RWPE1 (cell line): ENCODE results near the gene ZBTB48.

Source experiments
- CTCF ChIA-PET: fragments of 350-600 bp; sonication (Branson Sonifier 250); formaldehyde crosslinking; extraction: SDS; loops from one replicate; lab custom pipeline; 2021; lab: Yijun Ruan, JAX
- POLR2A ChIA-PET: fragments of 400-600 bp; formaldehyde crosslinking; extraction: SDS; loops from one replicate; lab custom pipeline; 2020; ENCODE audit warnings: antibody characterized with exemption; ENCODE audit not compliant: low non-redundant PET; lab: Yijun Ruan, JAX
- DNase-seq: peaks from one replicate; pipeline ENCODE4 v3.0.0; 2012; ENCODE audit warnings: low spot score
- H3K27ac ChIP-seq: fragments of 450-650 bp; 2 replicates; pipeline ENCODE4 v1.5.1; 2017
- CTCF ChIP-seq: fragments of 450-650 bp; conservative IDR thresholded peaks from 2 replicates; pipeline ENCODE4 v1.5.1; 2017; ENCODE audit warnings: low read depth, mild to moderate bottlenecking

The ZBTB48 gene

DNA sequence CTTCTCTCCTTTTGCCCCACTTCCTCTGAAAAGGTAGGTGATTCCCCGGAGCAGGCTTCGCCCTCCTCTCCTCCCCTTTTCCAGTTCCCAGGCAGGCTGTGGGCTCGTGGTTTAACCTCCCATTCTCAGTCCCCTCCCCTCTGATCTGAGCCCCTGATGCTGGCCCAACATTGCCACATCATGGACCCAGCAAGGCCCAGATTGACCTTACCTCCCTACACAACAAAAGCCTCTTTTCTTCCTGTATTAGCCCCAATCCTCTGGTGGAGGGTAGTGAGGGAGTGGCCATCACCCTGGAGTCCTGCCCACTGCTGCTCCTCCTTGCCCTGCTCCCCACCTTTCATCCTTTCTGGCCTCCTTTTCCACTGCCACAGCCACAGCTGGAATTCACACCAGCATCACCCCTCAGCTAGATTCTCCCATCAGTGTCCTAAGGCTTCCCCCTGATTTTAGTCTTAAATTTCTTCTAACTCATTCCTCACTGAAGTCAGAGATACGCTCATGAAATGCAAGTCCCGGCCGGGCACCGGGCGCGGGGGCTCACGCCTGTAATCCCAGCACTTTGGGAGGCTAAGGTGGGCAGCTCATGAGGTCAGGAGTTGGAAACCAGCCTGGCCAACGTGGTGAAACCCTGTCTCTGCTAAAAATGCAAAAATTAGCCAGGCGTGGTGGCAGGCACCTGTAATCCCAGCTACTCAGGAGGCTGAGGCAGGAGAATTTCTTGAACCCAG lies 7.0 kb upstream of the ZBTB48 start:
- CTCF ChIA-PET = interaction anchor here (0.6 kb wide), 1 partner anchor 363 kb away, joined by 3 read pairs; no protein-coding TSS in a partner anchor
- POLR2A ChIA-PET = no interaction called here
- DNase-seq = no peak
- H3K27ac ChIP-seq = no peak overlapping the region
- TF ChIP-seq CTCF = no peak

DNA sequence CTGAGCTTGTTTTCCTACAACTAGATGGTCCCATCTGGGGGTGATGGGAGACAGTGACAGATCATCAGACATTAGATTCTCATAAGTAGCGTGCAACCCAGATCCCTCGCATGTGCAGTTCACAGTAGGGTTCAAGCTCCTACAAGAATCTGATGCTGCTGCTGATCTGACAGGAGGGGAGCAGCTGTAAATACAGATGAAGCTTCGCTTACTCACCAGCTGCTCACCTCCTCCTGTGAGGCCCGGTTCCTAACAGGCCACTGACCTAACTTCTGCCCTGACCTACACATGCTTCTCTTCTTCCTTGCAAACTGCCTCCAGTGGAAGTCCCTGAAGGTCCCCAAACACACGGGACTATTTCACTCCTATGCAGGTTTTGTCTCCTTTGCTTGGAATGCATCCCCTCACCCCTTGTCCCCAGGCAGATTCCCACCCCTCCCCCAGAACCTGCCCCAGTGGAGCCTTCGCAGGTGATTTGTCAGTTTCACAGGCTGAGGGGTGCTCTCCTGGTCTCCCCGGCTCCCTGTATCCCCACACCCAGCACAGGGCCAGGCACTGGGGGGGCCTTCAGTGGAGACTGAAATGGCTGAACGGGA lies 5.7 kb upstream of the ZBTB48 start:
- no peak overlapping the region for H3K27ac ChIP-seq
- CTCF ChIA-PET = interaction anchor here (0.6 kb wide), 1 partner anchor 127 kb away, joined by 3 read pairs; the partner anchor contains the start of gene DNAJC11
- POLR2A ChIA-PET = no interaction called here
- no peak for TF ChIP-seq CTCF
- DNase-seq = no peak

DNA sequence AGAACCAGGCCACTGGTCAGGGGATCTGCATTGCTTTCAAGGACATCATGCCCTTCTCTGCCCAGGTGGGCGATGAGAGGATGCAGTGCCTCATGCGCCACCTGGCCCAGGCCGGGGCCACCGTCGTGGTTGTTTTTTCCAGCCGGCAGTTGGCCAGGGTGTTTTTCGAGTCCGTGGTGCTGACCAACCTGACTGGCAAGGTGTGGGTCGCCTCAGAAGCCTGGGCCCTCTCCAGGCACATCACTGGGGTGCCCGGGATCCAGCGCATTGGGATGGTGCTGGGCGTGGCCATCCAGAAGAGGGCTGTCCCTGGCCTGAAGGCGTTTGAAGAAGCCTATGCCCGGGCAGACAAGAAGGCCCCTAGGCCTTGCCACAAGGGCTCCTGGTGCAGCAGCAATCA lies 5.0 kb upstream of the ZBTB48 start:
- CTCF ChIA-PET = no interaction called here
- H3K27ac ChIP-seq = no peak overlapping the region
- DNase-seq = no peak
- POLR2A ChIA-PET = no interaction called here
- TF ChIP-seq CTCF = no peak

DNA sequence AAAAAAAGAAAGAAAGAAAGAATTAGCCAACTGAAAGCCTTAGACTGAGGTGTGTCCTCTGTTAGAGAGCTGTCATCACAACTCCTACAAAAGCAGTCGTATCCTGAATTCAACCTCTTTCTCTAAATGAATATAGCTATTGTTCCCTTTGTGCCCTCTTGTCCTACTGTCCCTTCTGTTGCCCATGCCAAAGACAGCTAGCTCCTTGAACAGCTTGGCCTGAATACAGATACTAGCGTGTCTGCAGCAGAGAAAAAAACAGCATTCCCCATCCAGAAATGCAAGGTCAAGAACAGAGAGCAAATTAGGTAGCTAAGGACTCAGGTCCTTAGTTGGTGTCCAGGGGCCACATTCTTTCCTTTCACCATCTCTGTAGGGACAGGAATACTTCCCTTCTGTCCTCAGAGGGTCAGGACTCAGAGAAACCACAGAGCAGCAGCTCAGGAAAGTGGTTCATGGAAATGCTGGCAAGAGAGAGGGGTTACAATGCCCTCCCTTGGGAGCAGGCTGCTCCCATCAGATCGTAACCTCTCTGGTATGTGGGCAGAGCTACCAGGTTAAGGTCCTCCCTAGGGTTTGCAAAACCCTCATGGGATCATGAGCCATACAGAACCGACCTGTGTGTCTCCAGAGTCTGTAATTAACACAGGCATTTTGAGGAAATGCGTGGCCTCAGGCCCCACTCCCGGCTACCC lies 1.8 kb upstream of the ZBTB48 start:
- no peak overlapping the region for H3K27ac ChIP-seq
- DNase-seq = no peak
- no peak for TF ChIP-seq CTCF
- ChIA-PET POLR2A (no interaction called here), CTCF (interaction anchor here (2.2 kb wide), 1 partner anchor 23 kb away, joined by 8 read pairs; the partner anchor contains the start of genes NOL9 and TAS1R1)

GRCh38 chr1:6578624-6579373 lies 995 bp upstream of the ZBTB48 start:
- DNase-seq = no peak
- H3K27ac ChIP-seq = peak overlapping the region; percentile 92
- POLR2A ChIA-PET = no interaction called here
- CTCF ChIA-PET = interaction anchor here (2.2 kb wide), 1 partner anchor 24 kb away, joined by 8 read pairs; the partner anchor contains the start of genes NOL9 and TAS1R1
- TF ChIP-seq CTCF = no peak

DNA sequence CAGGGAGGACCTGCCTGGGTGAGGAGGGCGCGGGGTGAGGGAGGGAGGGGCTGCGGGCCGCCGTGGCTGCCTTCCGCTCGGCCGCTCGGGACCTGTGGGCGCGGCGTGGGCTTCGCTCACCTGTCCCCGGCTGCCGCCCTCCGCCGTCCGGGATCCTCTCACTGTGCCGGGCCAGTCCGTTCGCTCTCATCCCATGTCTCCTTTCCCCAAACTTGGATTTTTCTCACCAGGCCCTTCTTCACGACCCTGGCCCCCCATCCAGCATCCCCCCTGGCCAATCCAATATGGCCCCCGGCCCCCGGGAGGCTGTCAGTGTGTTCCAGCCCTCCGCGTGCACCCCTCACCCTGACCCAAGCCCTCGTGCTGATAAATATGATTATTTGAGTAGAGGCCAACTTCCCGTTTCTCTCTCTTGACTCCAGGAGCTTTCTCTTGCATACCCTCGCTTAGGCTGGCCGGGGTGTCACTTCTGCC lies 362 bp downstream of the ZBTB48 start:
- peak; percentile 20 for DNase-seq
- TF ChIP-seq CTCF = no peak
- CTCF ChIA-PET = interaction anchor here (0.6 to 0.7 kb wide), 2 partner anchors 478 to 1880 kb away, joined by 3 to 5 read pairs; no protein-coding TSS in a partner anchor
- H3K27ac ChIP-seq = peak overlapping the region; percentile 92
- POLR2A ChIA-PET = interaction anchor here (0.7 to 1.6 kb wide), 3 partner anchors 26 to 164 kb away, joined by 3 read pairs; partner anchors contain the start of gene NOL9
